Omental fat pad (tissue), 4 donors: ENCODE measurements around the gene RAET1L. TPM values are rescaled to one million over a fixed set of nuclear protein-coding genes. Genes with fewer than 3 reads are reported as not detected.
"Not testable (repeated sequence)": the region's sequence is repeated elsewhere in the genome, so short reads cannot be mapped to it uniquely, and the experiment has no call there.

ENCODE experiments used
- ATAC-seq: fragments of 150-250 bp; one replicate; pipeline ENCODE4 v1.9.1; 2016; ENCODE audit warnings: mild to moderate bottlenecking, moderate library complexity; ENCODE audit not compliant: low FRiP score
- DNase-seq: peaks from one replicate; pipeline ENCODE4 v3.0.0-alpha.2; 2019; ENCODE audit warnings: low spot score
- total RNA-seq, 4 donors: library from RNA; depleted of rRNA; stranded (reverse); fragments of >200 nt; gene quantifications; one replicate each; pipeline ENCODE4 v1.1.0, GENCODE V29; 2016
- TF ChIP-seq, protein P1 (sequence below), 3 donors: fragments of 450-650 bp; IDR thresholded peaks; one replicate each; pipeline ENCODE4 v1.5.1; 2016 to 2017; ENCODE audit warnings: antibody characterized with exemption in 3 of 3, mild to moderate bottlenecking in 3 of 3, moderate library complexity in 2 of 3

Gene RAET1L, protein sequence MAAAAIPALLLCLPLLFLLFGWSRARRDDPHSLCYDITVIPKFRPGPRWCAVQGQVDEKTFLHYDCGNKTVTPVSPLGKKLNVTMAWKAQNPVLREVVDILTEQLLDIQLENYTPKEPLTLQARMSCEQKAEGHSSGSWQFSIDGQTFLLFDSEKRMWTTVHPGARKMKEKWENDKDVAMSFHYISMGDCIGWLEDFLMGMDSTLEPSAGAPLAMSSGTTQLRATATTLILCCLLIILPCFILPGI
- total RNA-seq, result not detected

DNA sequence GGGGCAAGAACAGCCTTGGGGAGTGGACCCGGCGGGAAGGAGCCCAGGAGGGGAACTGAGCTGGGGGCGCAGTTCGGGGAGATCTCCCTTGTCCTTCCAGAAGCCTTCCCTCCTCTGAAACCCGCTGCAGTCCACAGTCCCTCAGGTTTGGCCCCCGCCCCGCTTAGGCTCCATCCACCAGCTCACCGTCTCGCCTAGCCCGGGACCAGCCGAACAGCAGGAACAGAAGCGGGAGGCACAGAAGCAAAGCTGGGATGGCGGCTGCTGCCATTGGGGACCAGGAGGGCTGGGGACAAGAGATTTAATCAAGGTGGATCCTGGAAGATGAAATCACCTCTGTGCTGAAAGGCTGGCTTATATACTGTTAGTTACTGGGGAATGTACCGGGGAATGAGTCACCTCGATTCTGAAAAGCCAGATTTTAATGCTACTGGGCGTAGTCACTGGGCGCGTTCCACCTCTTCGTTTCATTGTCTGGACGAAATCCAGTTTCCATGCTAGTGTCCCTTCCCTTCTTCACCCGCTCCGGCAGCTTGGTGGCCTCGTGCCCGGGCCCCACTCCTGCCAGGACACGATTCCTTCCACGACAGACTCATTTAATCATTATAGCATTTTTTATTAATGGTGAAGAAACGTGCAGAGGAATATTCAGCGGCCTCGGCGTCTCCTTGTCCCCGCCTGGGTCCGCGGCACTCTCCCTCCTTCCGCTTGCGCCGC is at the start of gene RAET1L:
RAET1L (minus strand) TSS at position 332 of the 717 bp plus-strand sequence; CDS start at position 271, 61 bp downstream.
- ATAC-seq (peak; percentile 83), DNase-seq (no peak)
- TF ChIP-seq, protein P1, sequence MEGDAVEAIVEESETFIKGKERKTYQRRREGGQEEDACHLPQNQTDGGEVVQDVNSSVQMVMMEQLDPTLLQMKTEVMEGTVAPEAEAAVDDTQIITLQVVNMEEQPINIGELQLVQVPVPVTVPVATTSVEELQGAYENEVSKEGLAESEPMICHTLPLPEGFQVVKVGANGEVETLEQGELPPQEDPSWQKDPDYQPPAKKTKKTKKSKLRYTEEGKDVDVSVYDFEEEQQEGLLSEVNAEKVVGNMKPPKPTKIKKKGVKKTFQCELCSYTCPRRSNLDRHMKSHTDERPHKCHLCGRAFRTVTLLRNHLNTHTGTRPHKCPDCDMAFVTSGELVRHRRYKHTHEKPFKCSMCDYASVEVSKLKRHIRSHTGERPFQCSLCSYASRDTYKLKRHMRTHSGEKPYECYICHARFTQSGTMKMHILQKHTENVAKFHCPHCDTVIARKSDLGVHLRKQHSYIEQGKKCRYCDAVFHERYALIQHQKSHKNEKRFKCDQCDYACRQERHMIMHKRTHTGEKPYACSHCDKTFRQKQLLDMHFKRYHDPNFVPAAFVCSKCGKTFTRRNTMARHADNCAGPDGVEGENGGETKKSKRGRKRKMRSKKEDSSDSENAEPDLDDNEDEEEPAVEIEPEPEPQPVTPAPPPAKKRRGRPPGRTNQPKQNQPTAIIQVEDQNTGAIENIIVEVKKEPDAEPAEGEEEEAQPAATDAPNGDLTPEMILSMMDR (IDR thresholded peaks at IDR 0.05), result no peak

DNA sequence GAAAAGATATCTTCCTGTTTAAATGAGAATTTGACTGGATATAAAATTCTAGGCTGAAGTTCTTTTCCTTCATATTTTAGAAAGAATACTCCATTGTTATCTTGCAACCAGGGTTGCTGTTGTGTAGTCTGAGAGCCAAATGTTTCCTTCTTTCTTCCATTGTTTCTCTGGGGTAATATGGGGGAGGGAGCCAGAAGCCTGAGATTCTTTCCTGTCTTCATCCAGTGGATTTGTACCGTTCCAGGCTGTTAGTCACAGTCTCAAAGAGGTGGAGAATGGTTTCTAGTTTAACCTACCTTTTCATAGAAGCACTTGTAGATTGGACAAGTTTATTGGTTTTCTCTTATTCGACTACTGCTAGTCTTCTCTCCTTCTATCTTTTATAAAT is 49.7 kb upstream of the RAET1L start:
- DNase-seq (no peak), ATAC-seq (no peak)
- TF ChIP-seq, protein P1 (IDR thresholded peaks at IDR 0.05), result no peak

DNA sequence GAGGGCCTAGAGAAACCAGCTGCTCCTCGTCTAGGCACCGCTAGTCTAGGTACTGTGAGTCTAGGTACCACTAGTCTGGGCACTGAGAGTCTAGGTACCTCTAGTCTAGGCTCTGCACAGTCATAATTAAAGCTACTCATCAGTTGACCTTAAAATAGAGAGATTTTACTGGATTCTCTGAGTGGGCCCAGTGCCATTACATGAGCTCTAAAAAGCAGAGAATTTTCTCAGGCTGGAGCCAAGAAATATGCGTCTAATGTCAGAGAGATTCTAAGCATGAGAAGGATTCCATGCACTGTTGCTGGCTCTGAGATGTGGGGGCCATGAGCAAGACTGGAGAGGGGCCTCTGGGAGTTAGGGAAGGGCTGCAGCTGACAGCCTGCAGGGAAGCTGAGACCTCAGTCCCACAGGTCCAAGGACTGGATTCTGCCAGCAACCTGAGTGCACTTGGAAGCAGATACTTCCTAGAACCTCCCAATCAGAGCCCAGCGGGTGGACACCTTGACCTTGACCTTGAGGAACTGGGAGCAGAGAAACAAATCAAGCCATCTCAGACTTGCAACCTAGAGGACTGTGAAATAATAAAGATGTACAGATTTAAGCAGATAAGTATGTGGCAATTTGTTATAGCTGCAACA is 49.2 kb upstream of the RAET1L start:
- DNase-seq, ATAC-seq: not testable (repeated sequence)

DNA sequence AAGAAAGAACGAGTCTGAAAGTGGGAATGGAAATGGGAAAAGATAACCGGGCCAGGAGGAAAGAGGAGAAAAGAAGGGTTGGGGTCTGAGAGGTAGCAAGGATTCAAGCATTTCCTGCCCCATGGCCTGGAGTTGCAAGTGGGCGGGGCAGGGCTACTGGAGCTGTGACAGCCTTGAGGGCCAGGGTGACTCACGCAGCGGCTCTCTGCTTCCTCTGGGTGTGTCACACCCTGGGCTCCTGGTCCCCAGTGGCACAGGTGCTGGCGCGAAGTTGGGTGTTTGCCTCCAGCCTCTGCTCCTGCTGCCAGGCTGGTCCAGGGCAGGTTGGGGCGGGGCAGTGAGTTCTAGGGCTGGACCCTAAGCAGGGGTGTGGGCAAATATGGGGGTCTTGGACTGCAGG is 46.9 kb upstream of the RAET1L start:
- ATAC-seq, result no peak
- TF ChIP-seq, protein P1 (IDR thresholded peaks at IDR 0.05), result no peak
- DNase-seq, result no peak

DNA sequence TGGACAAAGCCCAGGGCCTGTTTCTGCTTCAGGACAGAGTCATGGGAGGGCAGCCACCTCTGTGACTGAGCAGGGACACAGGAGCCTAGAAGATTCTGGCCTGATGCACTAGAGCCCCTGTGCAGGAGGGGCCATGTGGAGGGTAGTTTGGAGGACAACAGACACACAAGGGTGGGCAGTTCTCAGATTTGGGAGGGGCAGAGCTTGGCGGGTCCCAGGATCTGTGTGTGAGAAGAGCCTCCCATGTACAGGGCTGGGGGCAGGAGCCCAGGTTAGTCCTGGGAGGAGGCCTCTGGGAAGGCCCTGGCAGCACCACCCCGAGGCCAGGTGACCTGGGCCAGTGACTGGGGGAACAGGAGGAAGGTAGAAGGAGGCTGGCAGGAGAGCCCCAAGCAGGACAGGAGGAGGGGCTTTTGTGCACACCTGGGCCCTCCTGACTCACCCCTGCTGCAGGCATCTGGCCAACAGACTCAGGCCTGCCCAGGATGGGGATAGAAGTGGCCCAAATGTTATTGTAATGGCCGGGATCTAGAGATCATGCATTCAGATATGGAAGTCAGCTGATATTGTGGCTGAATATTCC is 45.0 kb upstream of the RAET1L start:
- TF ChIP-seq, protein P1 (IDR thresholded peaks at IDR 0.05), result no peak
- DNase-seq, result no peak
- no peak for ATAC-seq

DNA sequence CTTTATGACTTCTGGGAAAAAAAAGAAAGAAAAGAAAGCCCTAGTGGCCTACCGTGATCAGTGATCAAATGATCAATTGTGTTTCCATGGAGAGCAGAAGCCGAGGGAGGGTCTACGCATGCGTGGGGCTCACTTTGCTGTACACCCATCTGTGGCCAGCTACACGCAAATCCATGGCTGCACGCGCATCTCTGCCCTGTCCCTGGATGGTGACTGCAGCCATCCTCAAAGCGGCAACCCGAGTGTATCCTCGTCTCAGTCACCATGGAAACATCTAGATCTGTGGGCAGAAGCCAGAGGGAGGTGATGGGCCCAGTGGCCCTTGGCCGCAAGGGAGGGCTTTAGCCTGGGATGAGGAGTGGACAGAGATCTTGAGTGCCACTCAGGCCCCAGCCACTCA is 44.4 kb upstream of the RAET1L start:
- DNase-seq (no peak), ATAC-seq (no peak)
- TF ChIP-seq, protein P1 (IDR thresholded peaks at IDR 0.05), result no peak
